Loucy (cell line): ENCODE results near the gene ACTA1.

Experiments used
- CTCF ChIP-seq: fragments of 200-600 bp; sonication (generic); conservative IDR thresholded peaks from 2 replicates; pipeline ENCODE4 v1.5.1; 2014; ENCODE audit warnings: mild to moderate bottlenecking, antibody characterized with exemption, low read length
- EZH2phosphoT487 ChIP-seq: fragments of 200-600 bp; IDR thresholded peaks from 2 replicates; pipeline ENCODE4 v1.6.1; 2018; ENCODE audit warnings: antibody characterized with exemption, mild to moderate bottlenecking, moderate library complexity, borderline replicate concordance

DNA sequence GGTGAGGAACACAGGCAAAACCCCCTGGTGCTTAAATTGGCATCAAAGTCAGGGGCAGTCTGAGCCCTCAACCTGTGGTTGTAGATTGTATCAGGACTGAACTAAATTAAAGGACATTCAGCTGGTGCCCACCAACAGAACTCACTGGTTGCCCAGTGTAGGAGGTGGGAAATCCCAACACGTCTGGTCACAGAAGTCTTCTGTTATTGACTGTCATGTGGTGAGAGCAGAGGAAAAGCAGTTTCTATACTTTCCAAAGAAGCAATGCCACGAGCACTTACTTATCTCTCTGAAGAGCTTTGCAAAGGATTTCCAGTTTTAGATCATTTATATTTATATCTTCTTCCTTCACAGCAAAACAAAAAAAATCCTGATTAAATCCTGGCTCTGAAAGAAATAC is 15.0 kb upstream of the ACTA1 start:
- TF ChIP-seq CTCF (no peak), EZH2phosphoT487 (no peak)
